Mucosa of rectum (tissue), 2 donors: Measurements from ENCODE around the gene XPNPEP1.

Source experiments
- H3K27ac ChIP-seq, 2 donors: one replicate each; pipeline ENCODE4 v1.7.0; 2013; ENCODE audit warnings: inconsistent platforms in 2 of 2, low read depth in 2 of 2, low read length in 2 of 2
- H3K27me3 ChIP-seq, 2 donors: one replicate each; pipeline ENCODE4 v1.7.0; 2013; ENCODE audit warnings: low read length in 2 of 2; ENCODE audit not compliant: control insufficient read depth in 2 of 2, insufficient read depth in 2 of 2
- H3K36me3 ChIP-seq, 2 donors: one replicate each; pipeline ENCODE4 v1.7.0; 2013; ENCODE audit warnings: low read length in 2 of 2; ENCODE audit not compliant: control insufficient read depth in 2 of 2, insufficient read depth in 2 of 2
- H3K4me1 ChIP-seq, 2 donors: one replicate each; pipeline ENCODE4 v1.7.0; 2013; ENCODE audit warnings: low read length in 2 of 2, mild to moderate bottlenecking in 1 of 2; ENCODE audit not compliant: control insufficient read depth in 2 of 2, insufficient read depth in 2 of 2
- H3K4me3 ChIP-seq, 2 donors: one replicate each; pipeline ENCODE4 v1.7.0; 2013; ENCODE audit warnings: low read length in 2 of 2
- H3K9ac ChIP-seq, 2 donors: one replicate each; pipeline ENCODE4 v1.7.0; 2013; ENCODE audit warnings: low read length in 2 of 2, low read depth in 1 of 2, mild to moderate bottlenecking in 1 of 2
- H3K9me3 ChIP-seq, 2 donors: one replicate each; pipeline ENCODE4 v1.7.0; 2013; ENCODE audit warnings: low read length in 2 of 2; ENCODE audit not compliant: control insufficient read depth in 2 of 2
- donor health status: healthy.
- donor health status: Normal muscosa, but diverticular disease.

XPNPEP1 gene

GRCh38 chr10:109947111-109947920 is 24.0 kb upstream of the XPNPEP1 start:
- Histone ChIP-seq H3K9me3 (no peaks in the 10 kb centered on the region), H3K4me1 (no peaks in the 10 kb centered on the region), H3K4me3 (no peak overlapping the region), H3K27ac (no peak overlapping the region), H3K9ac (no peak overlapping the region), H3K27me3 (no peaks in the 10 kb centered on the region), H3K36me3 (no peaks in the 10 kb centered on the region)

- Histone ChIP-seq H3K9ac (no peak overlapping the region), H3K4me3 (no peak overlapping the region), H3K27me3 (no peaks in the 10 kb centered on the region), H3K36me3 (no peaks in the 10 kb centered on the region), H3K4me1 (no peaks in the 10 kb centered on the region), H3K9me3 (no peaks in the 10 kb centered on the region), H3K27ac (no peak overlapping the region)
Measured at GRCh38 chr10:109946680-109947079, 23.4 kb upstream of the XPNPEP1 start.

- no peaks in the 10 kb centered on the region for H3K4me1 ChIP-seq
- no peaks in the 10 kb centered on the region for H3K27me3 ChIP-seq
- no peaks in the 10 kb centered on the region for H3K36me3 ChIP-seq
- H3K4me3 ChIP-seq = no peak overlapping the region
- H3K27ac ChIP-seq = no peak overlapping the region
- H3K9me3 ChIP-seq = no peaks in the 10 kb centered on the region
- no peak overlapping the region for H3K9ac ChIP-seq
Measured at GRCh38 chr10:109945473-109946177, 22.3 kb upstream of the XPNPEP1 start.

- Histone ChIP-seq H3K4me3 (no peak overlapping the region), H3K4me1 (no peaks in the 10 kb centered on the region), H3K9ac (no peak overlapping the region), H3K27me3 (no peaks in the 10 kb centered on the region), H3K36me3 (no peaks in the 10 kb centered on the region), H3K9me3 (no peaks in the 10 kb centered on the region), H3K27ac (no peak overlapping the region)
Measured at GRCh38 chr10:109944613-109945012, 21.3 kb upstream of the XPNPEP1 start.

GRCh38 chr10:109941236-109941862 is 18.0 kb upstream of the XPNPEP1 start:
- no peaks in the 10 kb centered on the region for H3K4me1 ChIP-seq
- no peaks in the 10 kb centered on the region for H3K36me3 ChIP-seq
- H3K27me3 ChIP-seq = no peaks in the 10 kb centered on the region
- no peak overlapping the region for H3K9ac ChIP-seq
- H3K27ac ChIP-seq = no peak overlapping the region
- H3K9me3 ChIP-seq = no peaks in the 10 kb centered on the region
- H3K4me3 ChIP-seq = no peak overlapping the region

- no peaks in the 10 kb centered on the region for H3K36me3 ChIP-seq
- H3K9ac ChIP-seq = no peak overlapping the region
- no peak overlapping the region for H3K27ac ChIP-seq
- no peaks in the 10 kb centered on the region for H3K9me3 ChIP-seq
- H3K4me1 ChIP-seq = no peaks in the 10 kb centered on the region
- H3K27me3 ChIP-seq = no peaks in the 10 kb centered on the region
- H3K4me3 ChIP-seq = no peak overlapping the region
Measured at GRCh38 chr10:109940553-109940952, 17.2 kb upstream of the XPNPEP1 start.

- H3K4me3 ChIP-seq = no peak overlapping the region
- no peaks in the 10 kb centered on the region for H3K27me3 ChIP-seq
- no peak overlapping the region for H3K9ac ChIP-seq
- H3K36me3 ChIP-seq = no peaks in the 10 kb centered on the region
- no peak overlapping the region for H3K27ac ChIP-seq
- no peaks in the 10 kb centered on the region for H3K4me1 ChIP-seq
- H3K9me3 ChIP-seq = no peaks in the 10 kb centered on the region
Measured at GRCh38 chr10:109940117-109940516, 16.8 kb upstream of the XPNPEP1 start.

GRCh38 chr10:109939315-109939961 is 16.1 kb upstream of the XPNPEP1 start:
- no peaks in the 10 kb centered on the region for H3K36me3 ChIP-seq
- H3K4me3 ChIP-seq = no peak overlapping the region
- H3K9me3 ChIP-seq = no peaks in the 10 kb centered on the region
- no peak overlapping the region for H3K27ac ChIP-seq
- H3K27me3 ChIP-seq = no peaks in the 10 kb centered on the region
- H3K9ac ChIP-seq = no peak overlapping the region
- no peaks in the 10 kb centered on the region for H3K4me1 ChIP-seq

- no peak overlapping the region for H3K27ac ChIP-seq
- no peaks in the 10 kb centered on the region for H3K9me3 ChIP-seq
- H3K27me3 ChIP-seq = no peaks in the 10 kb centered on the region
- H3K36me3 ChIP-seq = no peaks in the 10 kb centered on the region
- H3K9ac ChIP-seq = no peak overlapping the region
- H3K4me1 ChIP-seq = no peaks in the 10 kb centered on the region
- no peak overlapping the region for H3K4me3 ChIP-seq
Measured at GRCh38 chr10:109937460-109938065, 14.3 kb upstream of the XPNPEP1 start.
